ENCODE measurements around the gene CBR3. TPM values are rescaled to one million over a fixed set of nuclear protein-coding genes. Genes with fewer than 3 reads are reported as not detected.

The CBR3 gene
- total and polyA plus RNA-seq, 2 of the 13 experiments (the other 11 are each of a cell fraction or from before 2014, with no cell fraction given): not detected

- no peak for TF ChIP-seq CREM (IDR thresholded peaks at IDR 0.05)
- TF ChIP-seq CREM (CRISPR knock-in tag; IDR thresholded peaks at IDR 0.05): no peak
- no peak for TF ChIP-seq ZNF710 (CRISPR knock-in tag; IDR thresholded peaks at IDR 0.05; ENCODE audit: borderline replicate concordance)
- no peak for TF ChIP-seq ZNF580 (CRISPR knock-in tag; IDR thresholded peaks at IDR 0.05; ENCODE audit: borderline replicate concordance, low read depth)
- TF ChIP-seq ZBTB10 (CRISPR knock-in tag; IDR thresholded peaks at IDR 0.05; ENCODE audit: borderline replicate concordance): no peak; the same call in 1 of the 2 replicates
- TF ChIP-seq SUZ12 (IDR thresholded peaks at IDR 0.05; ENCODE audit: low read depth, low read length): no peak
- no peak for TF ChIP-seq ZNF510 (CRISPR knock-in tag; IDR thresholded peaks at IDR 0.05; ENCODE audit: low read depth)
- no peak for TF ChIP-seq NCOA5 (CRISPR knock-in tag; IDR thresholded peaks at IDR 0.05)
- no peak for TF ChIP-seq ZNF615 (CRISPR knock-in tag; IDR thresholded peaks at IDR 0.05; ENCODE audit: borderline replicate concordance)
- TF ChIP-seq HDAC2 (CRISPR knock-in tag; IDR thresholded peaks at IDR 0.05): no peak
- TF ChIP-seq HHEX (CRISPR knock-in tag; IDR thresholded peaks at IDR 0.05): no peak
- 0 out of 2 replicates have a peak, but pooled peaks have one; percentile 37 for TF ChIP-seq ZNF747 (CRISPR knock-in tag; IDR thresholded peaks at IDR 0.05; ENCODE audit: borderline replicate concordance)
- no peak for TF ChIP-seq ZNF296 (CRISPR knock-in tag; conservative IDR thresholded peaks at IDR 0.05)
- no peak for TF ChIP-seq NPAS2 (CRISPR knock-in tag; IDR thresholded peaks at IDR 0.05; ENCODE audit: borderline replicate concordance)
- TF ChIP-seq PCBP1 (IDR thresholded peaks at IDR 0.05; ENCODE audit: borderline replicate concordance, low read depth, low read length): no peak
- no peak for TF ChIP-seq KDM4B (CRISPR knock-in tag; IDR thresholded peaks at IDR 0.05)
- no peak for TF ChIP-seq ZNF335 (CRISPR knock-in tag; IDR thresholded peaks at IDR 0.05)
- TF ChIP-seq ADNP (CRISPR knock-in tag; IDR thresholded peaks at IDR 0.05): no peak
- 0 out of 2 replicates have a peak, but pooled peaks have one; percentile 30 for TF ChIP-seq TMF1 (CRISPR knock-in tag; IDR thresholded peaks at IDR 0.05; ENCODE audit: low read depth)
- no peak for TF ChIP-seq ZBTB26 (CRISPR knock-in tag; IDR thresholded peaks at IDR 0.05; ENCODE audit: borderline replicate concordance)
- no peak for TF ChIP-seq ZNF558 (CRISPR knock-in tag; IDR thresholded peaks at IDR 0.05; ENCODE audit: borderline replicate concordance)
- no peak for TF ChIP-seq ZSCAN9 (CRISPR knock-in tag; IDR thresholded peaks at IDR 0.05; ENCODE audit: borderline replicate concordance)
- no peak for TF ChIP-seq XBP1 (CRISPR knock-in tag; IDR thresholded peaks at IDR 0.05)
- TF ChIP-seq HNRNPL (IDR thresholded peaks at IDR 0.05; ENCODE audit: low read depth, low read length): no peak
- no peak for TF ChIP-seq SNAI1 (CRISPR knock-in tag; IDR thresholded peaks at IDR 0.05; ENCODE audit: borderline replicate concordance)
- TF ChIP-seq ZNF121 (CRISPR knock-in tag; IDR thresholded peaks at IDR 0.05): no peak
These were observed 20.9 kb downstream of the CBR3 start (continued) for GRCh38 chr21:36155603-36156338.
